Measurements from ENCODE around the gene SUSD4.

The SUSD4 gene

DNA sequence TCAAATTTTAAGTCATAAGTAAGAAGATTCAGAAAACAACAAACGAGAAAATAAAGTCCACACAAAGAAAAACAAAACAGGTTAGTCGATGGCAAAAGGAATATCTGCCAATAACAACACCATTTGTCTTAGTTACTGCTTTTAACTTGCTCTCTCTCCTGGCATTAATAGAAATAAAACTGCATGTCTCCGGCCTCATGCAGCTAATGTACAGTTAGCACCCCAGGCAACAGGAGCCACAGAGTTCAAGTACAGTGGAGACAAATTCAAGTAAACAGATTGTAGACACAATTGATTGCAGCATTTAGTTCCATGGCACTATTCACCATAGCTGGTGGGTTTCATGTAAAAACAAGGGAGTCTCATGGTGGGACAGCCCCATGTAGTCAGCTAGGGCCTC, 33.5 kb downstream of the SUSD4 start:
- DNase-seq (ENCODE audit: low read depth in 2 of 2): no peak

DNA sequence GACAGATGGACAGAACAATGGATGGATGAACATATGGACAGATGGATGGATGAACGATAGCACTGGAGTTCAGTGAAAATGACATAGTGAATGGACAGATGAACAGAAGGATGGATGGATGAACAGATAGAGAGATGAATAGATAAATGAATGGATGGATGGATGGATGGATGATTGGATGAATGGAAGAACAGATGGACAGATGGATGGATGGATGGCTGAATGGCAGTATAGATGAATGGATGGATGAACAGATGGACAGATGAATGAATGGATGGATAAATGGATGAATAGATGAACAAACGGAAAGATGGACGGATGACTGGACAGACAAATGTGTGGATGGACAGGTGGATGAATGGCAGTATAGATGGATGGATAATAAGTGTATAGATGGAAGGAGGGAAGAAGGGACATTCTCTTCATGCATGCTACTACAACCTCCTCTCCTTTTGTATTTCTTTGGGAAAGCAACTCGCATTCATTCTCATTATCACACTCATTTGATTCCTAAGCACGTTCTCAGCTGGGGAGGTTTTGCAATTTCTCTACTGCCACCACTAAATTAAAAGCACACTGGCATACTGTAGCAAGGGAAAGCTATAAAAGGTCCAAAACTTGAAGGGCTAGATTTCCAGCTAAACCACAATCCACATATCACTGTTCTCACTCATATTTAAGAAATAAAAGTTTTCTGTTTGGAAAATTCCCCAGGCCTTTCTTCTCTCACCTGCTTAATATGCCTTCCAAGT, 34.1 kb downstream of the SUSD4 start:
- DNase-seq (ENCODE audit: low read depth in 2 of 2): no peak

DNA sequence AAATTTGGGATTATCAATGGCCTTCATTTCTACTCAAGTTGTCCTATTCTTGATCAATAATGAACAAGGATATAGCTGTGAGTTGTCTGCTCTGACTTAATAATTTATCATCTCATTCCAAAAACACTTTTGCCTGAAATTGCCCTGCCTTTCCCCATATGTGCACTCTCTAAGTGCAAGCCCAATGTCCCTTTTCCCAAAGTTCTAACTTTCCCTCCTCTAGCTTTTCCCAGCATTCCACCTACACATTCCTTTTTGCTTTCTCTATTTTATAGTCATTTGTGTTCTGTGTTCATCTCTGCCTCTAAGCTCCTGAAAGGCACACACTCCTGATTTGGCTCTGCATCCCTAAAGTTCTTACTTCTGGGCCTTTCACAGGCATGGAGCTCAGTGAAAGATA, 34.7 kb downstream of the SUSD4 start:
- DNase-seq (ENCODE audit: low read depth in 2 of 2): no peak

DNA sequence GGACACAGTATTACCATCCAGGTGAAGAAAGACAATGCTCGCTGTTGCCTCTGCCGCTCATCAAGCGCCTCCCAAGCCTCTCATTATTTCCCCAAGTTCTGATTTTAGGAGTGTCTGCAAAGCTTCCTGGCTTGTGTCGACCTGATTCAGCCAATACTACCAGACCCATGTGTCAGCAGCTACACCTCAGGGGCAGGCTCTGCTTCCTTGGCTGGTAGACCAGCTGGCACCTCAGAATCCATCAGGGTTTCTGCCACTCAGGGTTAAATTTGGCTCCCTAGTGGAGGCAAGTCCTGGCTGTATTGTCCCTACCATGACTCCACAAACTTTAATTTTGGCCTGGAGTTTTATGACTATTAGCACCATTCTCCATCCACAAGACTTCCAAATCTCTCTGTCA, 35.4 kb downstream of the SUSD4 start:
- DNase-seq (ENCODE audit: low read depth in 2 of 2): no peak

DNA sequence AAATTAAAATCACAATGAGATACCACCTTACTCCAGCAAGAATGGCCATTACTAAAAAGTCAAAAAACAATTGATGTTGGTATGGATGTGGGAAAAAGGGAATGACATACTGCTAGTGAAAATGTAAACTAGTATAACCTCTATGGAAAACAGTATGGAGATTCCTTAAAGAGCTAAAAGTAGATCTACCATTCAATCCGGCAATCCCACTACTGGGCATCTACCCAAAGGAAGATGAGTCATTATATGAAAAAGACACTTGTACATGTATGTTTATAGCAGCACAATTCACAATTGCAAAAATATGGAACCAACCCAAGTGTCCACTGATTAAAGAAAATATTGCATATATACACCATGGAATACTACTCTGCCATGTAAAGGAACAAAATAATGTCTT, 37.2 kb downstream of the SUSD4 start:
- no peak for DNase-seq (ENCODE audit: low read depth in 2 of 2)

DNA sequence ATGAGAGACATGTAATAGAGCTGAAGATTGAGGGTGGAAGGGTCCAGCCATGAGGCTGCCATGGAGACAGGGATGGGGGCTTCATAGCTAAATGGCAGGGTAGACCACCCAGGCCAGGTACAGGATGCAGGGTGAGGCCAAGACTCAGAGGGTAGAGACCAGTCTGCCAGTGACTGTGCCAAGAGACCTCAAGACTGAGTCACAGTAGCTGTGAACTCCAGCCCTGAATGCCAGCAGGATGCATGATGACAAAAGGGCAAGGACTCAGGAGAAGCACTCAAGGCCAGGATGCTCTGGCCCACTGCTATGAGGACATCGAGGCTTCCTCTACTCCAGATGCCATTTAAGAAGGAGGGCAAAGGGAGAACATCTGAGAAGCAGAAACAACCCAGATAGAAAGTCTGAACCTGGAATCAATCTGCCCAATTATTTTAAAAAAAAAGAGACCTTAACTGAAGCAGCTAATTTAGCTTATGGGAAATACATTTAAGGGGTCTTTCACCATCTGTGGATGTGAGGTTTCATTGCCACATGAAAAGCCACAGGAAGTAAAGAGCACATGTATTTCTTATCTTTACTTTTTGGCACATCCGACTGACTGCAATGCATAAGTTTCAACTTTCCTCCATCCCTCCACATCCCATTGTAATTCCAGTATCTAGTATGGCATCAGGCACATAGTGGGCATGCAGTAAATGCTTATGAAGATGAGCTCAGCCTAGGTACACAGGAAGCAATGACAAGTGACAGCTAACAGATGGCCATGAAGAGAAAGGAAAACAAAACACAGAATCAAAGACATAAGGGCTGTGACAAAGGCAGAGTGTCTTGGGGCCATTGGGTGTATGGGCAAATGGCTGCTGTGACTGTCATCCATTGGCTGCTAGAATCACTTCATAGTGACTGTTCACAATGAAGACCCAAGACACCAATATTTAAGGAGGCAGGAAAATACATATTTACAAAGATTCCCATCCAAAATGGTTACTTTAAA, 40.2 kb downstream of the SUSD4 start:
- no peak for DNase-seq (ENCODE audit: low read depth in 2 of 2)

DNA sequence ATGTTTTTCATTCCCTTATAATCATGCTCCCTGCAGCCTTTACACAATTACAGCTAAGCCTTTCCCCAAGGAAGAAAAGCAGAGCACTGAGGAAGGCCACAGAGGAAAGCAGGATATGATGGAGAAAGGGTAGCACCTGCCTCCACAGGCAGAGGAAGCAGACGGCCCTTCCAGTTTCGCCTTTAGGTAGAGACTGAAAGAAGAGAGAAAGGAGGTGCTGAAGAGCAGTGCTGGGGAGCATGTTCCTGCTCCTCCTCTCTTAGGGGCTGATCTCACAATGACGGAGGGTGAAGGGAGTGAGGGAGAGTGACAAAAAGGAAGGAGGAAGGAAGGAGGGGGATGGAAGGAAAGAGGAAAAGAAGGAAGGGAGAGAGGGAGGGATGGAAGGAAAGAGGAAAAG, 41.1 kb downstream of the SUSD4 start:
- DNase-seq (ENCODE audit: low read depth in 2 of 2): no peak

DNA sequence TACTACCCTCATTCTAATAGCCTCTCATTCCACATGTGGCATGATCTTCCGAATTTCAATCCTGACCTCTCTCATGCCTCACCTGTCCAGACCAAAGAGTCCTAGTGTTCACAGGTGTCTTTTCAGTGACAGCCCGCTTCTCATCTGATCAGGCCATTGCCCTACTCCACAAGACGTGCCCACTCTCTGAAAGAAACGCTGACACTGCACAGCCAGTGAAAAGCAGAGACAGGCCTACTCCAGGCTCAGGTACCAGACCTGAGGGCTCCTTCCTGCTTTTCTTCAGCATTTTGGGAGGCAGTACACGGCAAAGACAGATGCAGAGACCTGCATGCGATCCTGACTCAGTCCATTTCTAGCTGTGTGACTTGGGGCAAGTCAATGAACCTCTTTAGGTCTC, 43.0 kb downstream of the SUSD4 start:
- no peak for DNase-seq (ENCODE audit: low read depth in 2 of 2)

DNA sequence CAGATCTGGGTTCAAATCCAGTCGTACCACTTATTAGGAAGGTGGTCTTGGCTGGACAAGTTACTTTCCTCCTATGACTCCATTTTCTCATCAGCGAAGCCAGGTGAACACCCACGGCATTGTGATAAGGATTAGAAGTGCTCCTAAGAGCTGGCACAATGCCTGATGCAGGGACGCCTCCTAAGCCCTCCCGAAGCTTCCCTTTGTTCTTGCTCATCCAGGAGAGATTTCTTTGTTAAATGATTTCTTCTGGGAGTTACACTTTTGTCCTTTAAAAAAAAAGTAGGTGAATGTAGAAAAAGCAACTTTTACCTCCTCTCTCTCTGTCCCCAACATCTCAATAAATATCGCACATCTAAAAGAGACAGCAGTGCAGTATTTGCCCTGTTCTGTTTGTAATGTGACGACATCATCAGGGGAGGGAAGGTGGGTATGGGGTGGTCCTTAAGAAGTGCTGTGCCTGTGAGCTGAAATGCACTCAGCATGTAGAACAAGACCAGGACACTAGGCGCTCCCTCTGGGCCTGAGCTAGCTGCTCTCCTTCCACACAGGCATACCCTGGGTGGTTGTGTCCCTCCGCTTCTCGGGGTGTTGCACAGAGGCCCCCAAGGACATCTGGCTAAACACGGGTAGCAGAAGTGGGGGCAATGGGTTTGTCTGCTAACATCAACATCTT, 43.9 kb downstream of the SUSD4 start:
- no peak for DNase-seq (ENCODE audit: low read depth in 2 of 2)

DNA sequence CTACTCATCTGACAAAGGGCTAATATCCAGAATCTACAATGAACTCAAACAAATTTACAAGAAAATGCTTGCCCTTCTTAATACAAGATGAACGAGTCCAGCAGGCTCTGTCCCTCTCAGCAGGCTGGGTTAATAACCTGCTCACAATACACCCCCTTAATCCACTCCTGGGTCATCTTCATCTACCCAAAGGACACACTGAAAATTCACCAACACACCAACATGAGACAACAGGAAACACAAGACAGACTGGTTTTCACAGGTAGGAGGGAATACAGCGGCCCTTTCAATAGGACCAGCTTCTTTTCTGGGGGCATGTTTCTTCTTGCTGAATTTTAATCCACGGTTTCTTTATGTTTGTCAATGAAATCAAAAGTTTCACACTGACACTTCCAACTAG, 44.6 kb downstream of the SUSD4 start:
- no peak for DNase-seq (ENCODE audit: low read depth in 2 of 2)

DNA sequence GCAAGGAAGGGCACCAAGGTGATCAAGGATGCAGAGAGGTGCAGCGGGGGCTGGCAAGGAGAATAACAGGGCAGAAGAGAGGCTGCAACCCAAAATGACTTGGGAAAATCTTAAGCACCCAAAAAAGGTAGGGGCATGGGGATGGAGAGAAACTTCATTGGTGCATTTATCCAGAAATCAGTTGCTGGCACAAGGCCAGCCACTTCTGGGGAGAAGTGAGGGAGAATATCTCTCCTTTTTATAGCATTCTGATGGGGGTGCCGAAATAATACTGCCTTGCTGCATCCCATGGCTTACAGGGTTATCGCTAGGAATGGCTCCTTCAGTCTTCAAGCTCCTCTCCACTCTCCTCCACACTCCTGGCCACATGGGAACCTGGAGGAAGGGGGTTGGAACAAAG, 47.9 kb downstream of the SUSD4 start:
- DNase-seq (ENCODE audit: low read depth in 2 of 2): no peak

DNA sequence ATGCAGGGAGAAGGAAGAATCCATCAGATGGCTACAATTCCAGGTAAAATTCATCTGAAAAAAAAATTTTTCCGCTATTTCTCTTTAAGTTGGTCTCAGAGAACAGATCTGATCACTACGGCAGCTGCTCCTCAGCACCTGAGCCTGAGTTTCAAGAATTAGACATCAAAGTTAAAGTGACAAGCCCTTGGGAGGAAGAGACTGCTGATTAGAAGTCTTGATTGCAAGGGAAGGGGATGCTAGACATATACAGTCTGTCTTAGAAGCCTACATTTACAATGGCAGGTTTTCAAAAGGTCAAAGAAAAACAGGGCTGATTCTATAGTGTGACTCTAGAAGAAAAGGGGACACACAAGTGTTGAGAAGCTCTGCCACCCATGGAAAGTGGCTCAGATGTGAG, 48.3 kb downstream of the SUSD4 start:
- DNase-seq (ENCODE audit: low read depth in 2 of 2): no peak

DNA sequence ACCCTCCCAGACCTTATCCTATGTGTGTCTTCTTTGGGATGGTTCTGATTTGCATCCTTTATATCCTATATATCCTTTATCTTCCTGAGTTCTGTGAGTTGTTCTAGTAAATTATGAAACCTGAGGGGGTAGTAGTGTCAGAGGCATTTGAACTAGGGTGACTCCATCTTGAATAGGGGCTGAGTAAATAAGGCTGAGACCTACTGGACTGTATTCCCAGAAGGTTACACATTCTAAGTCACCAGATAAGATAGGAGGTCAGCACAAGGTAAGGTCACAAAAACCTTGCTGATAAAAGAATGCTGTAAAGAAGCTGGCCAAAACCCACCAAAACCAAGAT, 50.6 kb downstream of the SUSD4 start:
- no peak for DNase-seq (ENCODE audit: low read depth in 2 of 2)

DNA sequence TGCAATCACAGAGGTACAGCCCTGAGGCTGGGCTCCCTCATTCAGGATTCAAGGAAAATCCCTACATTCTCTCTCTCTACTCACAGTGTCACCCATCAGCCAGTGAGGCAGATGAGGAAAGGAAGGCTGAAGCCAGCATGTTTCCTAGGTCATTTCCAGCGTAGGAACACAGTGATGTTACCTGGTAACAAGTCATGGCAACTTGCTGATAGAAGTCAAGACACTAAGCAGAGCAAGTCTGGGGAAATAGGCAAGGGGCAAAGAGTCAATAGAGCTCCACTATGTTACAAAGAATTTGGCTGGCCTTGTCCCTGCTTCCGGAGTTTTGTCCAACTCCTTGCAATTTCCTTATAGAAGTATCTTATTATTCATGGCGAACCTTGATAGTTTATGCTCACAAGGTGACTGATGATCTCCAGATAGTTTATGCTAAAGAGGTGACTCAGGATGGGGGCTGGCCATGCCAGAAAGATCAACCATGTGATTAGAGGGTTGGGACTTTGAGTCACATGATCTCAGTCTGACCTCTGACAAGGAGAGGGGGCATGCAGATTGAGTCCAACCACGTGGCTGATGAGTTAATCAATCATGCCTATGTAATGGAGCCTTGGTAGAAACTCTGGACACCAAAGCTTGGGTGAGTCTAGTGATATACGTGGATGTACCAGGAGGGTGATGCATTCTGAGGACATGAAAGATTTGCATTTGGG, 51.1 kb downstream of the SUSD4 start:
- no peak for DNase-seq (ENCODE audit: low read depth in 2 of 2)

DNA sequence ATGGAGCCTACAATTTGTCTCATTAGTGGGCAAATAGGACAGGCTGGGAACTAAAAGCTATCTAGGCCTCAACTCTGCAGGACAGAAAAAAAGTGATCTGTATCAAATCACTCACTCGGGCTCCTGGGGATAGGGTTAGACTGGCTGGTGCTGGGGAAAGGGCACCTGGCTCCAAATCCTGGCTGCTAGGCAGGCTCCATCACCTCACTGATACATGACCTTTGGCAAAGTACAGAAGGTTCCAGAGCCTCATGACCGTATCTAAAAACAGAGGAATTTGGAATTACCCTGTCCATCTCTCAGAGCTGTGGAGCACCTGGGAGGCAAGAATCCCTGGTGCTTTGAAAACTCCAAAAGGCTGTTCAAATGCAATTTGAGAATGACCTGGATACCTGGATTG, 51.7 kb downstream of the SUSD4 start:
- DNase-seq (ENCODE audit: low read depth in 2 of 2): no peak

DNA sequence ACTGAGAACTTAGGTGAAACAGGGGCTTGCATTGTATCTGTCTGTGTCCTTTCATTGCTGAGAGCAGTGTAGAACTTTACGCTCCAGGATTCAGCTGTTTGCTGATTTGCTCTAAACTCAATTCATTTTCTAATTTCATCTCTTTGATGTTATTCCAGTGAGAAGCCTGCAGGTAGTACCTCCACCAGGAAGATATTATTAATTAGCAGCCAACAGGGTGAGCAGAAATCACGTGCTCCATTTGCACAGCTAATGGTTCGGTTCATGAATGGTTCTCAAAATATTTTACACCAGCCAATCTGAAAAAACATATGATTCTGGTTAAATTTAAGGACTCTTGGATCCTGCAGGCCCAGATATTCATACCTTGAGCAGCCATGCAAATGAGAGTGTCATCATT, 52.1 kb downstream of the SUSD4 start:
- no peak for DNase-seq (ENCODE audit: low read depth in 2 of 2)

DNA sequence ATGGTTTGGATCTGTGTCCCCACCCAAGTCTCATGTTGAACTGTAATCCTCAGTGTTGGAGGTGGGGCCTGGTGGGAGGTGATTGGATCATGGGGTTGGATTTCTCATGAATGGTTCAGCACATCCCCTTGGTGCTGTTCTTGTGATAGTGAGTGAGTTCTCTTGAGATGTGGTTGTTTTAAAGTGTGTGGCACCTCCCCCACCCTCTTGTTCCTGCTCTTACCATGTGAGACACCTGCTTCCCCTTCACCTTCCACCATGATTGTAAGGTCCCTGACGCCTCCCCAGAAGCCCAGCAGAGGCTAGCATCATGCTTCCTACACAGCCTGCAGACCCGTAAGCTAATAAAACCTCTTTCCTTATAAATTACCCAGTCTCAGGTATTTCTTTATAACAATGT, 55.8 kb downstream of the SUSD4 start:
- DNase-seq (ENCODE audit: low read depth in 2 of 2): no peak

DNA sequence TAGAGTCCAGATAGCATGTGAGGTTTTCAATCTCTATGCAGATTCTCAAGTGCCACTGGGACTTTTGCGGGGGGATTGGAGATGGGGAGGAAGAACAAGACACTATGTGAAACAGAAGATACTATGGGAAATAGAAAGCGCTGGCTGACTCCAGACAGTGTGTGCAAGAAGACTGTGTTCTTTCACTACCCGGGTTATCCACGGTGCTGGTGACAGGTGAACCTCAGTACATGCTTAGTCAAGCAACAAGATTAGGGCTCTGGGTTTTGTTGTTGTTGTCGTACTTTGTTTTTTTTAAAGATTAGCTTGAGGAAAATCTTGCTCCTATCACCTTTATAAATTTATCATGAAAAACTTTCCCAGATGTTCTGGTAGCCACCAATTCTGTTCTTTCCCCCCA, 56.4 kb downstream of the SUSD4 start:
- DNase-seq (ENCODE audit: low read depth in 2 of 2): no peak

DNA sequence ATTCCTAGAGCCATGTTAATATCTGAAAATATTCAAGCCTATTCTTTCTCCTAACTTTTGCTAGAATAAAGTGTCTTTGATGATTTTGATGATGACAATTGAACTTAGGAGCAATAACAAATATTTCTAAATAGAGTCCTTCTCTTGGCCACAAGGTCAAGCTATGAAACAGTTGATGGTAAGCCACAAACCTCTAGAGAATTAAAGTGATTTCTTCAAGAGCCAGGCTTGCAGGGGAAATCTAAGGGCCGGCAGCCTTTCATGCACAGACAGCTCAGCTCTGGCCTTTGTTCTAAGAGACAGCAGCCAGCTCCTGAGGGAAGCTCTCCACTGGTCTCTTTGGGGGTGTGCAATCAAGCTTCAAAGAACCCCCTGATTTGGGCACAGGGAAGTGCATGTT, 59.0 kb downstream of the SUSD4 start:
- no peak for DNase-seq (ENCODE audit: low read depth in 2 of 2)

DNA sequence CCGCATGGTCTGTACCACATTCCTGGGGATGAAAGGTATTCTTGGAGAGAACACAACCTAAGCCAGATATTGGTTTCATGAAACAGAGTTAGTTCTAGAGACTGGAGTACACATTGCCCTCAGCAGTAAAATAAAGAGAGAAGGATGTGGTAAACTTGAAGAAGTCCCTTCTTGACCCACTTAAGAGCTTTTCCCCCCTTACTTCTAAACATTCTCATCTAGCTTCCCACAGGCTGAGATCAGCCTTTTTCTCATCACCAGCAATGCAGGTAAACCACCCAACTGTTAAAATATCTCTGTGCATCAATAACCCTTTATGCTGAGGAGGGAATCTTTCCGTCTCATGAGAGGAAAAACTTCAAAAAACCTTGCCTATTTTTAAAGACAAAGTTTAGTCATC, 62.6 kb downstream of the SUSD4 start:
- no peak for DNase-seq (ENCODE audit: low read depth in 2 of 2)

DNA sequence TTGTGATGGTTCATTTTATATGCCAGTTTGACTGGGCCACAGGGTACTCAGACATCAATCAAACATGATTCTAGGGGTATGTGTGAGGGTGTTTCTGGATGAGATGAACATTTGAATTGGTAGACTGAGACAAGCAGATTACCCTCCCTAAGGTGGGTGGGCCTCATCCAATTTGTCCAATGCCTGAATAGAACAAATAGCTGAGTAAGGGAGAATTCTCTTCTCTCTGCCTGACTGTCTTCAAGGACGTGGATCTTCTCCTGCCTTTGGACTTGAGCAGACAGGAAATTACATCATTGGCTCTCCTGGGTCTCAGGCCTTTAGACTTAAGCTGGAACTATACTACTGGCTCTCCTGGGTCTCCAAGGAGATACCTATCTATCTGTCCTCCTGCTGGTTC, 64.4 kb downstream of the SUSD4 start:
- no peak for DNase-seq (ENCODE audit: low read depth in 2 of 2)

DNA sequence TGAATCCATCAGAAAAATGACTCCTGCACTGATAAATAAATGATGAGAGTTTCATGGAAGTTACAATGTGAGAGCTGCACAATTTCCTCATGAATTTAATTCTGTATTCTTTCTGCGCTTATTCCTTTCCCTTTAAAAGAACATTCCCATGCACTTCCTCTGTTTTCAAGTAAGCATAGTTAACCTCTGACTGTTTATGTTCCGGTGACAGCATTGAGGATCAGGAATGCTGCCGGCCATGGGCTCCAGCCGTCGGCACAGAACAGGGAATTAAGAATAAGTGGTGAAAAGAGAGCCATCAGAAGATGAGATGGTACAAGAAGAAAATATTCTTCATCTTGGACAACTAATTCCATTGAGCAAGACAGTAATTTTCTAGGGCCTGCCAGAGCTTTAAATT, 65.3 kb downstream of the SUSD4 start:
- DNase-seq (ENCODE audit: low read depth in 2 of 2): no peak

All from stimulated activated CD4-positive, alpha-beta T cell treated with anti-CD3 and anti-CD28 coated beads, Interleukin-1b, Interleukin-23, amount 100 ng/mL, for 1 hour (primary cell).